Measurements from ENCODE around the gene CFH.

GRCh38 chr1:196608390-196609369 lies 43.2 kb upstream of the CFH start, which contains the start of gene KCNT2:
- TF ChIP-seq POLR2A (IDR thresholded peaks at IDR 0.05), result no peak
- TF ChIP-seq CTCF (IDR thresholded peaks at IDR 0.05), result no peak
- TF ChIP-seq POLR2AphosphoS5 (IDR thresholded peaks at IDR 0.05; ENCODE audit: insufficient read depth in 1 of 2, low read depth in 1 of 2), result peak in 1 of 2 donors; percentile 39
